Epithelial cell of esophagus (primary cell): ENCODE measurements around the gene OR4N5.

ENCODE experiments used
- DNase-seq: peaks from one replicate; pipeline ENCODE4 v3.0.0; 2010; ENCODE audit warnings: low read depth
- H3K4me3 ChIP-seq: 2 replicates; pipeline ENCODE4 v1.5.1; 2011; ENCODE audit warnings: mild to moderate bottlenecking, low read length, control low read depth
- TF ChIP-seq, protein P1 (sequence below): IDR thresholded peaks from 2 replicates; pipeline ENCODE4 v1.5.1; 2011; ENCODE audit warnings: low read depth, mild to moderate bottlenecking, low read length, control low read depth, inconsistent platforms; ENCODE audit not compliant: insufficient read depth; ENCODE audit errors: missing control alignments

Gene OR4N5

DNA sequence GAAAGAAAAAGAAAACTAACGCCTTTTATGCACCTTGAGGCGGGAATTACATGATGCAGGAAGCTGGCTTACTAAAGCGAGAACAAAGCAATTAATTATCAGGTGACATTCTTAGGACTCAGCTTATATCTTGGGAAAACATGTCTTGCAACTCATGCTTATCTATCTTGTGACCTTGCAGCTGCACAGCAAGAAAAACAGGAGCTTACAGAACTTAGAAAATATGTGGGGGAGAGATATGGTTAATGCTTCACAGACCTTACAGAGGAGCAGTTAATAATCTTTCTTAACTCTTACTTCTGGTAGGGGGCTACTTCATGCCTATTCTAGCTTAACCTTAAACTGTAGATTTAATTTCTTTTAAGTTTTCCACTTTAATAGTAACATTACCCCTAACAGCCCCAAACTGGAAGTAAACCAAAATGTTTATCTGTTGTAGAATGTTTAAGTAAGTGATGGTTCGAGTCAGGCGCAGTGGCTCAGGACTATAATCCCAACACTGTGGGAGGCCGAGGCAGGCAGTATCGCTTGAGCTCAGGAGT is 38.9 kb downstream of the OR4N5 start:
- H3K4me3 ChIP-seq: no peak overlapping the region
- DNase-seq: no peak
- TF ChIP-seq, protein P1, sequence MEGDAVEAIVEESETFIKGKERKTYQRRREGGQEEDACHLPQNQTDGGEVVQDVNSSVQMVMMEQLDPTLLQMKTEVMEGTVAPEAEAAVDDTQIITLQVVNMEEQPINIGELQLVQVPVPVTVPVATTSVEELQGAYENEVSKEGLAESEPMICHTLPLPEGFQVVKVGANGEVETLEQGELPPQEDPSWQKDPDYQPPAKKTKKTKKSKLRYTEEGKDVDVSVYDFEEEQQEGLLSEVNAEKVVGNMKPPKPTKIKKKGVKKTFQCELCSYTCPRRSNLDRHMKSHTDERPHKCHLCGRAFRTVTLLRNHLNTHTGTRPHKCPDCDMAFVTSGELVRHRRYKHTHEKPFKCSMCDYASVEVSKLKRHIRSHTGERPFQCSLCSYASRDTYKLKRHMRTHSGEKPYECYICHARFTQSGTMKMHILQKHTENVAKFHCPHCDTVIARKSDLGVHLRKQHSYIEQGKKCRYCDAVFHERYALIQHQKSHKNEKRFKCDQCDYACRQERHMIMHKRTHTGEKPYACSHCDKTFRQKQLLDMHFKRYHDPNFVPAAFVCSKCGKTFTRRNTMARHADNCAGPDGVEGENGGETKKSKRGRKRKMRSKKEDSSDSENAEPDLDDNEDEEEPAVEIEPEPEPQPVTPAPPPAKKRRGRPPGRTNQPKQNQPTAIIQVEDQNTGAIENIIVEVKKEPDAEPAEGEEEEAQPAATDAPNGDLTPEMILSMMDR: no peak

DNA sequence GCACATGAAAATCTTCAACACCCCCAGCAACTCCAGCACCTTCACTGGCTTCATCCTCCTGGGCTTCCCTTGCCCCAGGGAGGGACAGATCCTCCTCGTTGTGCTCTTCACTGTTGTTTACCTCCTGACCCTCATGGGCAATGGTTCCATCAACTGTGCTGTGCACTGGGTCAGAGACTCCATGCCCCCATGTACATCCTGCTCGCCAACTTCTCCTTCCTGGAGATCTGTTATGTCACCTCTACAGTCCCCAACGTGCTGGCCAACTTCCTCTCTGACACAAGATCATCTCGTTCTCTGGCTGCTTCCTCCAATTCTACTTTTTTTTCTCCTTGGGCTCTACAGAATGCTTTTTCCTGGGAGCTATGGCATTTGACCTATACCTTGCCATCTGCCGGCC is 40.6 kb downstream of the OR4N5 start:
- DNase-seq: no peak
- TF ChIP-seq, protein P1: no peak
- H3K4me3 ChIP-seq: no peak overlapping the region

DNA sequence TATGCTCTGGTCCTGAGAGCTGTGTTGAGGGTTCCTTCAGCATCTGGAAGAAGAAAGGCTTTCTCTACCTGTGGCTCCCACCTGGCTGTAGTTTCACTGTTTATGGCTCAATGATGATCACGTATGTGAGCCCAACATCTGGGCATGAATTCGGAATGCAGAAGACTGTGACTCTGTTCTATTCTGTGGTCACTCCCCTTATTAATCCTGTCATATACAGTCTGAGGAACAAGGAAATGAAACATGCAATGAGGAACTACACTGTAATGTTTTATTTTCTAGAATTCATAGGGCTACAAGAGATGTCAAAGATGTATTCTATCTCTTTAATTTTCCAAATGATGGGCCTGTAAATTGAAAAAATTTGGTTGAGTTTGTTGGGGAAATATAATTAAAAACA is 41.3 kb downstream of the OR4N5 start:
- no peak overlapping the region for H3K4me3 ChIP-seq
- TF ChIP-seq, protein P1: no peak
- no peak for DNase-seq

DNA sequence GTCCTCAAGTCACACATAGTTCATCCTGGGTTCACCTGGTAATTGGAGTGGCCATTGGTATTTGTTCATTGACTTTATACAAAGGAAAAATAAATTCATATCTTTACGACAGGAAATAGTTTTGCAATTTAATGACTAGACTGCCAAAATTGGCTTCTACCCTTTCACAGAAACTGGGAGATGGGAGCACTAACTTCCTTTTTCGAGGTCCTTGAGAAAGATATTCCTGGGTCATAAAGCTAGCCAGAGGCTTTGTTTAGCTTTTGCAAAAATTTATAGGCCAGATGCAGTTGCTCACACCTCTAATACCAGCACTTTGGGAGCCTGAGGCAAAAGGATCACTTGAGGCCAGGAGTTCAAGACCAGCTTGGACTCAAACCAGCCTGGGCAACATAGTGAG is 41.9 kb downstream of the OR4N5 start:
- no peak for DNase-seq
- TF ChIP-seq, protein P1: no peak
- H3K4me3 ChIP-seq: no peak overlapping the region

DNA sequence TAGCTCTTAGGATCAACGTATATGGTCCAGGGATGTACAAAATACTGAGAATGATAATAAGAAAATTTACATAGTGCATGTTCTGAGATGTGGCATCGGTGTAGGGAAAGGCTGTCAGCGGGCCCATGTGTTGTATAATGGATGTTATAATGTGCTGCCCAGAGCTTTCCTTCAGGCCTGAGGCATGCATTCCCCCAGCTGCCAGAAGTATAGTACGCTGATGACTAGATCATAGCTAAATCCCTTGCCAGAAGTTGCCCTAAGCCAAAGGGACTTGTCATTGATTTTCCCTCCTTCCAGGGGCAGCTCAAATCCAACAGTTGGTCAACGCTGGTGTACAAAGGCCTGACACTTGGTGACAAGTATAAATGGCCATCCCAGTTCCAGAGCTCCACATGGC is 45.6 kb downstream of the OR4N5 start:
- TF ChIP-seq, protein P1: no peak
- no peak for DNase-seq
- no peak overlapping the region for H3K4me3 ChIP-seq

DNA sequence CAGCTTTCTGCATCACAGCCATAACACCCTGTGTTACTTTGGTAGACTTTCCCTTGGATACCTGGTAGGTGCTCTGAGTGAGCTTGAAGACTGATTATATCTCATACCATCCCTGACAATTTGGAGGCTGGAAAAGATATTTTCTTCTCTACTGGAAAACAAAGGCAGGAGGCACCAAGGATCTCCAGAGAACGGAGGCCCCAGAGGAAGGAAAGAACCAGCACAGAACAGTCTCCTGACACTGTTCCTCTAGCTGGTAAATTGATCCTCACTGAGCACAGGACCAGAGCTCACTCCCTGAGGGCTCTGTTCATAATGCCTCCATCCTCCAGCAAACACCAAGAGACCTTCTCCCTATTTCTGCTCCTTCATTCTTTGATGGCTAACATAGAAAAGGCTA is 52.0 kb downstream of the OR4N5 start, which contains the start of gene OR11G2:
Gene OR11G2 (plus strand): TSS at position 301 of the 400 bp plus-strand sequence. CDS start 6,542 bp downstream, outside the sequence.
- DNase-seq: no peak
- TF ChIP-seq, protein P1: no peak
- no peak within 1 kb of the TSS for H3K4me3 ChIP-seq

DNA sequence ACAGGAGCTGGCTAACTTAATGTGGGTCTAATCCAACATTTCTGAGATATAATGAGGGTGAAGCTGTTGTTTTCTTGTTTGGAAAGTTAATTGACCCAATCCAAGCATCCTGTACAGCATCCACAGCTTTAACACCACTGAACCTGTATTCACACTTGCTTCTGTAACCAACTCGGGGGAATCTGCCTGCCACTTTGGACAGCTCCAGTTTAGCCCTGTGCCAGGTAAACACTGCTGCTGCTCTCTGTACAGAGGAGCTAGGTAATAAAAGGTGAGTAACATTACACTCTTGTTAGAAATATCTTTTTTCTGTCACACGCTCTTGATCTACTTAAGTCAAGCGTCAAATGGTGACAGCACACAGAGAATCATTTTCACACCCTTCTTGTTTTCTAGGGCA is 52.8 kb downstream of the OR4N5 start:
- no peak overlapping the region for H3K4me3 ChIP-seq
- TF ChIP-seq, protein P1: no peak
- no peak for DNase-seq
